H1 (cell line): ENCODE data around the gene MSH4. TPM values are rescaled to one million over a fixed set of nuclear protein-coding genes. Genes with fewer than 3 reads are reported as not detected.

ENCODE experiments used
- BRCA1 ChIP-seq: IDR thresholded peaks from 2 replicates; pipeline ENCODE4 v1.6.1; 2012; ENCODE audit warnings: low read depth, low read length, improper control_type of control experiment
- CEBPB ChIP-seq: IDR thresholded peaks from 2 replicates; pipeline ENCODE4 v1.6.1; 2012; ENCODE audit warnings: low read depth, low read length
- CHD2 ChIP-seq: IDR thresholded peaks from 2 replicates; pipeline ENCODE4 v1.6.1; 2012; ENCODE audit warnings: low read length, improper control_type of control experiment
- EP300 ChIP-seq, 2 experiments: IDR thresholded peaks; 1 replicate in 1 of 2; 2 replicates in 1 of 2; pipeline ENCODE4 v1.6.1; 2011 to 2012; ENCODE audit warnings: low read depth in 2 of 2, low read length in 2 of 2, mild to moderate bottlenecking in 2 of 2, borderline replicate concordance in 1 of 2, inconsistent platforms in 1 of 2, moderate library complexity in 1 of 2
- HDAC6 ChIP-seq: IDR thresholded peaks from one replicate; pipeline ENCODE4 v1.7.1; 2012; ENCODE audit warnings: low read depth, mild to moderate bottlenecking, inconsistent platforms, low read length, moderate library complexity
- JUND ChIP-seq: IDR thresholded peaks from 2 replicates; pipeline ENCODE4 v1.6.1; 2011; ENCODE audit warnings: mild to moderate bottlenecking, improper control_type of control experiment, low read length
- KDM1A ChIP-seq: fragments of 200-600, 300-600 bp; sonication (generic); IDR thresholded peaks from 2 replicates; pipeline ENCODE4 v1.7.1; 2016; ENCODE audit warnings: mild to moderate bottlenecking, low read length, borderline replicate concordance
- NRF1 ChIP-seq: IDR thresholded peaks from 2 replicates; pipeline ENCODE4 v1.6.1; 2011; ENCODE audit warnings: mild to moderate bottlenecking, low read depth, low read length, improper control_type of control experiment
- PHF8 ChIP-seq: fragments of 200-600 bp; sonication (generic); conservative IDR thresholded peaks from 2 replicates; pipeline ENCODE4 v1.7.1; 2012; ENCODE audit warnings: low read depth, mild to moderate bottlenecking, inconsistent platforms, low read length, moderate library complexity
- POLR2AphosphoS5 ChIP-seq: IDR thresholded peaks from 2 replicates; pipeline ENCODE4 v1.6.1; 2011; ENCODE audit warnings: low read depth, low read length
- POU5F1 ChIP-seq: IDR thresholded peaks from 2 replicates; pipeline ENCODE4 v1.6.1; 2011; ENCODE audit warnings: low read depth, mild to moderate bottlenecking, low read length, moderate library complexity
- RBBP5 ChIP-seq: IDR thresholded peaks from 2 replicates; pipeline ENCODE4 v1.7.1; 2012; ENCODE audit warnings: low read depth, mild to moderate bottlenecking, inconsistent platforms, low read length, moderate library complexity, borderline replicate concordance
- SAP30 ChIP-seq: fragments of 300-600 bp; sonication (generic); IDR thresholded peaks from 2 replicates; pipeline ENCODE4 v1.7.1; 2012; ENCODE audit warnings: low read length, moderate library complexity, mild to moderate bottlenecking, inconsistent platforms; ENCODE audit not compliant: insufficient read depth, insufficient replicate concordance
- SIN3A ChIP-seq, 2 experiments: IDR thresholded peaks in 1 of 2; conservative IDR thresholded peaks in 1 of 2; 2 replicates each; pipeline ENCODE4 v1.6.1; 2011 to 2012; ENCODE audit warnings: low read length in 2 of 2, improper control_type of control experiment in 1 of 2, low read depth in 1 of 2, mild to moderate bottlenecking in 1 of 2
- SP2 ChIP-seq: IDR thresholded peaks from 2 replicates; pipeline ENCODE4 v1.6.1; 2012; ENCODE audit warnings: mild to moderate bottlenecking, low read length, inconsistent platforms
- SP4 ChIP-seq: IDR thresholded peaks from 2 replicates; pipeline ENCODE4 v1.6.1; 2012; ENCODE audit warnings: low read length, inconsistent platforms
- TAF1 ChIP-seq: IDR thresholded peaks from 2 replicates; pipeline ENCODE4 v1.6.1; 2011; ENCODE audit warnings: mild to moderate bottlenecking, low read depth, low read length
- TBP ChIP-seq: IDR thresholded peaks from 2 replicates; pipeline ENCODE4 v1.6.1; 2011; ENCODE audit warnings: low read depth, low read length, improper control_type of control experiment
- ZNF274 ChIP-seq: IDR thresholded peaks from 2 replicates; pipeline ENCODE4 v1.7.0; 2012; ENCODE audit warnings: low read length, borderline replicate concordance; ENCODE audit errors: extremely low read depth
- polyA plus RNA-seq, 7 experiments: library from polyadenylated mRNA; depleted of rRNA in 3 of 7; stranded (reverse) in 5 of 7; unstranded in 2 of 7; fragments of >200 nt in 5 of 7; fragments of 200-250 nt in 2 of 7; gene quantifications; 1 replicate in 5 of 7; 2 replicates in 1 of 7; 4 replicates in 1 of 7; pipeline versions ENCODE4 v1.2.1 to v1.2.3, GENCODE V29; 2011 to 2013; ENCODE audit warnings: missing spikeins in 2 of 7, mixed read lengths in 2 of 7
- total RNA-seq: library from RNA; stranded (reverse); fragmentation: NEBNext Ultra II Directional; extraction: Animal tissue kit (Norgen Biotek cat#: 25700); gene quantifications from 2 replicates; pipeline ENCODE4 v1.2.1, GENCODE V29; 2021
- TF ChIP-seq, protein P1 (sequence below), 3 experiments: IDR thresholded peaks; 1 replicate in 2 of 3; 2 replicates in 1 of 3; pipeline versions ENCODE4 v1.5.1 to v1.6.1; 2011; ENCODE audit warnings: low read length in 3 of 3, mild to moderate bottlenecking in 3 of 3, inconsistent platforms in 2 of 3, low read depth in 1 of 3, moderate library complexity in 1 of 3; ENCODE audit not compliant: insufficient read depth in 1 of 3; ENCODE audit errors: control extremely low read depth in 1 of 3
- TF ChIP-seq, protein P2 (sequence below): IDR thresholded peaks from 2 replicates; pipeline ENCODE4 v1.6.1; 2011; ENCODE audit warnings: low read length, improper control_type of control experiment

The MSH4 gene
- total and polyA plus RNA-seq, 2 of the 8 experiments (the other 6 are each of a cell fraction or from before 2014, with no cell fraction given) = 0.03 to 0.22 TPM

DNA sequence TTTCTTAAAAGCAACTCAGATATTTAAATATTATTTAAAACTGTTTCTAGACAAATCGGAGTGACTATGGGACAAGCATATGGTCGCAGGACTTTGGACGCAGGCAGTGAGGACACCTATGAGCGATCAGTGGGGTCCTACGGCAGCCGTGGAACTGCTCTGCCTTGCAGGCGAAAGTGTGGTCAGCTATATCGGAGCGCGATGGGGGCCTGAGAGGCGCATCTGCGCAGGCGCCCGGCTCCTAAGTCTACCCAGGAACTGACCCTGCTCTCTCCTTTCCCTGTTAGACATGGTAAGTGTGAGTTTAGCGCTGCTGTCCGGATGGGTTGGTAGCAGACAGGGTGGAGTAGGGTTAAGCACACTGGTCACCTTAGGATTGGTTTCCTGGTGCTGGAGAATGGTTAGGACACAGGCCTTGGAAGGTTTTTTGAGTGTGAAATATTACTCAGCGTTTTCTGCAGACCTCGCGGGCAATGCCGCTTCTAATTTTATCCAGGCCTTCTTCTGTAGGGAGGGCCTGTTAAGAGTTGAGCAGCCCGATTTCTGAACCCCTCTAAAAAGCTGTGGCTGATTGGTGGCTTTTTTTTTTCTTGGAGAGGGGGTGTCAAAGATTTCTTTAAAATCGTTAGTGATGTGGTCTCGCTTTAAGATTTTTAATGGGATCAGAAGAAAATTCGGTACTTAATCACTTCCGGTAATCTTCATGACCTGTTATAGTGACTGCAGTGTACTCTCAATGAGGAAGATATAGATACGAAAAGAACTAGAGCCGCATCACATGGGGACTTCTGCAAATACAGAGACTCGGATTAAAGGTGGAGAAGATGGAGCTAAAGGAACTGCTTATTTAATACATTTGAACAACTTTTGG, 10.5 kb upstream of the MSH4 start, which contains the start of gene RABGGTB (continued):
- TF ChIP-seq EP300 (IDR thresholded peaks at IDR 0.05; ENCODE audit: borderline replicate concordance in 1 of 2, low read depth in 2 of 2, low read length in 2 of 2) (no peak), BRCA1 (no peak), SAP30 (peak; percentile 83), POU5F1 (no peak), NRF1 (peak; percentile 77), PHF8 (peak; percentile 85), CEBPB (no peak), KDM1A (no peak), CHD2 (no peak), POLR2AphosphoS5 (peak; percentile 100), TBP (peak; percentile 98), TAF1 (peak; percentile 99), JUND (no peak), RBBP5 (no peak), HDAC6 (no peak), SP4 (peak; percentile 98), ZNF274 (no peak), SIN3A (conservative IDR thresholded peaks at IDR 0.05 in 1 of 2, IDR thresholded peaks at IDR 0.05 in 1 of 2; ENCODE audit: low read depth in 1 of 2, low read length in 2 of 2) (peak; percentile 56 to 87; a peak in 3 of 4 replicates), SP2 (no peak)
- TF ChIP-seq, protein P1, sequence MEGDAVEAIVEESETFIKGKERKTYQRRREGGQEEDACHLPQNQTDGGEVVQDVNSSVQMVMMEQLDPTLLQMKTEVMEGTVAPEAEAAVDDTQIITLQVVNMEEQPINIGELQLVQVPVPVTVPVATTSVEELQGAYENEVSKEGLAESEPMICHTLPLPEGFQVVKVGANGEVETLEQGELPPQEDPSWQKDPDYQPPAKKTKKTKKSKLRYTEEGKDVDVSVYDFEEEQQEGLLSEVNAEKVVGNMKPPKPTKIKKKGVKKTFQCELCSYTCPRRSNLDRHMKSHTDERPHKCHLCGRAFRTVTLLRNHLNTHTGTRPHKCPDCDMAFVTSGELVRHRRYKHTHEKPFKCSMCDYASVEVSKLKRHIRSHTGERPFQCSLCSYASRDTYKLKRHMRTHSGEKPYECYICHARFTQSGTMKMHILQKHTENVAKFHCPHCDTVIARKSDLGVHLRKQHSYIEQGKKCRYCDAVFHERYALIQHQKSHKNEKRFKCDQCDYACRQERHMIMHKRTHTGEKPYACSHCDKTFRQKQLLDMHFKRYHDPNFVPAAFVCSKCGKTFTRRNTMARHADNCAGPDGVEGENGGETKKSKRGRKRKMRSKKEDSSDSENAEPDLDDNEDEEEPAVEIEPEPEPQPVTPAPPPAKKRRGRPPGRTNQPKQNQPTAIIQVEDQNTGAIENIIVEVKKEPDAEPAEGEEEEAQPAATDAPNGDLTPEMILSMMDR (IDR thresholded peaks at IDR 0.05; ENCODE audit: control extremely low read depth in 1 of 3, insufficient read depth in 1 of 3, low read depth in 1 of 3, low read length in 3 of 3) = no peak
- TF ChIP-seq, protein P2, sequence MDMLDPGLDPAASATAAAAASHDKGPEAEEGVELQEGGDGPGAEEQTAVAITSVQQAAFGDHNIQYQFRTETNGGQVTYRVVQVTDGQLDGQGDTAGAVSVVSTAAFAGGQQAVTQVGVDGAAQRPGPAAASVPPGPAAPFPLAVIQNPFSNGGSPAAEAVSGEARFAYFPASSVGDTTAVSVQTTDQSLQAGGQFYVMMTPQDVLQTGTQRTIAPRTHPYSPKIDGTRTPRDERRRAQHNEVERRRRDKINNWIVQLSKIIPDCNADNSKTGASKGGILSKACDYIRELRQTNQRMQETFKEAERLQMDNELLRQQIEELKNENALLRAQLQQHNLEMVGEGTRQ = no peak
